ENCODE measurements around the gene SNRPA1. TPM values are rescaled to one million over a fixed set of nuclear protein-coding genes. Genes with fewer than 3 reads are reported as not detected.

SNRPA1 gene
- total and polyA plus RNA-seq, 2 donors (not counting 3 experiments of a cell fraction or from before 2014, with no cell fraction given) = 68.5 to 82.7 TPM

GRCh38 chr15:101248274-101248673, 46.8 kb downstream of the SNRPA1 start:
- Histone ChIP-seq H3K27me3 (ENCODE audit: control insufficient read depth in 2 of 2, insufficient read depth in 2 of 2, low read length in 2 of 2) (no peaks in the 10 kb centered on the region), H3K36me3 (ENCODE audit: control insufficient read depth in 2 of 2, extremely low read depth in 1 of 2, insufficient read depth in 2 of 2, low read length in 2 of 2) (no peaks in the 10 kb centered on the region), H2AFZ (ENCODE audit: low read depth, low read length) (no peak overlapping the region), H3K9me3 (replicated peaks; ENCODE audit: control insufficient read depth, insufficient read depth, low read length) (no peaks in the 10 kb centered on the region), H3K9me1 (replicated peaks; ENCODE audit: control insufficient read depth, extremely low read depth, insufficient read depth, low read length) (no peaks in the 10 kb centered on the region), H4K20me1 (replicated peaks; ENCODE audit: control insufficient read depth, extremely low read depth, insufficient read depth, low read length) (peaks cover 9% of the 10 kb centered on the region), H3K4me1 (ENCODE audit: control insufficient read depth, extremely low read depth, insufficient read depth, low read length) (peaks cover 50% of the 10 kb centered on the region), H3K9ac (replicated peaks; ENCODE audit: extremely low read depth, insufficient read depth, low read length) (no peak overlapping the region), H3K4me3 (replicated peaks in 1 of 3; ENCODE audit: insufficient read depth in 1 of 3, low read depth in 1 of 3, low read length in 3 of 3) (no peak overlapping the region), H3K27ac (ENCODE audit: insufficient read depth, low read depth, low read length) (no peak overlapping the region), H3K79me2 (ENCODE audit: control insufficient read depth, insufficient read depth, low read length) (peaks cover 76% of the 10 kb centered on the region), H3K4me2 (ENCODE audit: insufficient read depth, low read length) (no peak overlapping the region)
- no TSS peak for BruUV-seq (replicated peaks)
- intact Hi-C loops (cut with micrococcal nuclease) = no loop called here
- FAIRE-seq (no peak), DNase-seq (ENCODE audit: low read depth, low spot score) (no peak)
- ChIA-PET CTCF (interaction anchor here (0.8 to 1.2 kb wide), 3 partner anchors 9 to 127 kb away, joined by 3 to 4 read pairs (median 3); no protein-coding TSS in a partner anchor), POLR2A (interaction anchor here (0.8 kb wide), 1 partner anchor 65 kb away, joined by 4 read pairs; no protein-coding TSS in a partner anchor)
- dilution Hi-C loops (cut with MboI; ENCODE audit: extremely low pct_ligation_motif_present, low sequenced_read_pairs) = no loop called here
- no peak for TF ChIP-seq JUN (IDR thresholded peaks at IDR 0.05; ENCODE audit: borderline replicate concordance, insufficient read depth, insufficient read length, low read depth)
- no peak for TF ChIP-seq POLR2AphosphoS5 (IDR thresholded peaks at IDR 0.05; ENCODE audit: insufficient read depth, low read depth, low read length)
- TF ChIP-seq GATA2 (IDR thresholded peaks at IDR 0.05; ENCODE audit: insufficient read depth, insufficient read length, low read depth, low read length) = no peak
- no peak for TF ChIP-seq EZH2 (IDR thresholded peaks at IDR 0.05; ENCODE audit: borderline replicate concordance, low read depth, low read length, severe bottlenecking)
- TF ChIP-seq CTCF (IDR thresholded peaks at IDR 0.05; ENCODE audit: extremely low read depth in 1 of 2, insufficient read depth in 1 of 2, low read depth in 1 of 2, low read length in 2 of 2) = no peak
- TF ChIP-seq FOS (IDR thresholded peaks at IDR 0.05; ENCODE audit: borderline replicate concordance, insufficient read depth, low read length) = no peak
- TF ChIP-seq POLR2A (IDR thresholded peaks at IDR 0.05; ENCODE audit: low read depth, low read length) = no peak
- no peak for TF ChIP-seq MAX (IDR thresholded peaks at IDR 0.05; ENCODE audit: insufficient read depth, insufficient read length)

Measured in endothelial cell of umbilical vein (primary cell).